Measurements from ENCODE around the gene SCAANT1. TPM values are rescaled to one million over a fixed set of nuclear protein-coding genes. Genes with fewer than 3 reads are reported as not detected.

The SCAANT1 gene
- total RNA-seq, 1 experiment from 2014 or later, result not detected

DNA sequence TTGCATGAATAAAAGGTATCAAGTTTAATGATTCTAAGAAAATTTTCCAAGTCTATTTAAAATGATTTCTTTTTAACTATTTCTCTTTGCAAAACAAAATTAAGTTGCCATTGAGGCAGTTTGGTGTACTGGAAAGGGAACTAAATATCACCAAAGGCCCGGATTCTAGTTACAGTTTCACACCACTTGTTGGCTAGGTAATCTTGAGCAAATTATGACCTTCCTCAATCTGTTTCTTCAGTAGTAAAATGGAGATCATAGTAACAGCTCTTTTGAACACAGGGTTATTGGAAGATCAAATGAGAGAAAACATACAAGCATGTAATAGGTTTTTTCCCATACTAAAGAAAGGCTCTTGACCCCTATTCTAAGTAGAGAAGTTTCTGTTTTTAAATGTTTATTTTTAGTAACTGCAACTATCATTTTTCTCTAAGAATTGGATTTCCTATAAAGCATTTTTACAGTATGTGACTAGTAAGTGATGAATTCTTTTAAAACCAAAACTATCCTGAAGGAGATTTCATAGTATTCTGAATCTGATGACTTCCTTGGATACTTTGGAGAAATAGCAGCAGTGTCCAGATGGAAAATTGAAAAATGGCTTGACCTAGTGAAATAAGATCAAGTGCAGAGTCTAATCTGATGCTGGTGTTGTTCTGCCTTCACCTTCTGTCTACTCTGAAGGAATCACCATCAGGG is 15.7 kb downstream of the SCAANT1 start:
- no peak overlapping the region for H3K56ac ChIP-seq (ENCODE audit: insufficient read length, low read depth, low read length)
- TF ChIP-seq, protein P1, sequence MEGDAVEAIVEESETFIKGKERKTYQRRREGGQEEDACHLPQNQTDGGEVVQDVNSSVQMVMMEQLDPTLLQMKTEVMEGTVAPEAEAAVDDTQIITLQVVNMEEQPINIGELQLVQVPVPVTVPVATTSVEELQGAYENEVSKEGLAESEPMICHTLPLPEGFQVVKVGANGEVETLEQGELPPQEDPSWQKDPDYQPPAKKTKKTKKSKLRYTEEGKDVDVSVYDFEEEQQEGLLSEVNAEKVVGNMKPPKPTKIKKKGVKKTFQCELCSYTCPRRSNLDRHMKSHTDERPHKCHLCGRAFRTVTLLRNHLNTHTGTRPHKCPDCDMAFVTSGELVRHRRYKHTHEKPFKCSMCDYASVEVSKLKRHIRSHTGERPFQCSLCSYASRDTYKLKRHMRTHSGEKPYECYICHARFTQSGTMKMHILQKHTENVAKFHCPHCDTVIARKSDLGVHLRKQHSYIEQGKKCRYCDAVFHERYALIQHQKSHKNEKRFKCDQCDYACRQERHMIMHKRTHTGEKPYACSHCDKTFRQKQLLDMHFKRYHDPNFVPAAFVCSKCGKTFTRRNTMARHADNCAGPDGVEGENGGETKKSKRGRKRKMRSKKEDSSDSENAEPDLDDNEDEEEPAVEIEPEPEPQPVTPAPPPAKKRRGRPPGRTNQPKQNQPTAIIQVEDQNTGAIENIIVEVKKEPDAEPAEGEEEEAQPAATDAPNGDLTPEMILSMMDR (conservative IDR thresholded peaks at IDR 0.05), result no peak

More for the DNA sequence above, 15.7 kb downstream of the SCAANT1 start:
- peaks cover 12 to 22% (median 19%) of the 10 kb centered on the region in 3 experiments for H3K36me3 Mint-ChIP-seq (ENCODE audit: insufficient read depth in 1 of 3, low read depth in 3 of 3)
- H3K14ac ChIP-seq (ENCODE audit: insufficient read depth, low read length), result no peak overlapping the region
- H3K18ac ChIP-seq (ENCODE audit: insufficient read length, low read depth, low read length), result no peak overlapping the region
- H4K91ac ChIP-seq (ENCODE audit: insufficient read length, low read depth, low read length), result no peak overlapping the region
- peaks cover 14 to 20% of the 10 kb centered on the region in 2 experiments for H3K4me1 Mint-ChIP-seq
- H3K4ac ChIP-seq (ENCODE audit: low read depth, low read length), result no peak overlapping the region
- no peaks in the 10 kb centered on the region for H3K79me1 ChIP-seq (ENCODE audit: insufficient read depth, low read depth, low read length, poor library complexity, severe bottlenecking)
- H3K27me3 Mint-ChIP-seq (ENCODE audit: low read depth), result no peaks in the 10 kb centered on the region
- H3K27ac ChIP-seq (ENCODE audit: insufficient read length, low read depth, low read length), result no peak overlapping the region
- H3K27ac Mint-ChIP-seq, result no peak overlapping the region
- no peak overlapping the region for H3K4me3 Mint-ChIP-seq
- H2BK15ac ChIP-seq (ENCODE audit: low read depth, low read length), result no peak overlapping the region
- no peaks in the 10 kb centered on the region for H3K23me2 ChIP-seq (ENCODE audit: insufficient read length, low read depth, low read length, poor library complexity, severe bottlenecking)
- peaks cover 2% of the 10 kb centered on the region; the same call in 1 of the 2 replicates for H3K4me1 ChIP-seq (ENCODE audit: insufficient read depth, low read length)
- H3K79me2 ChIP-seq (ENCODE audit: insufficient read depth, low read length), result 0 out of 2 replicates have a peak, but pooled peaks cover 2% of the 10 kb centered on the region
- no peaks in the 10 kb centered on the region for H4K20me1 ChIP-seq (ENCODE audit: control insufficient read depth, insufficient read depth, insufficient read length)
- H2AK5ac ChIP-seq (ENCODE audit: insufficient read length, low read length), result no peak overlapping the region
- H3K9me3 Mint-ChIP-seq, result no peaks in the 10 kb centered on the region
- no peak overlapping the region for H2AFZ ChIP-seq (ENCODE audit: low read length)
- no peak overlapping the region for H3K23ac ChIP-seq (ENCODE audit: insufficient read length, low read depth, low read length)
- no peaks in the 10 kb centered on the region for H3K9me3 ChIP-seq (ENCODE audit: control insufficient read depth, low read depth, low read length)
- no peak overlapping the region for H2BK120ac ChIP-seq (ENCODE audit: low read depth, low read length, poor library complexity, severe bottlenecking)
- H4K8ac ChIP-seq (replicated peaks; ENCODE audit: insufficient read length, low read depth, low read length), result no peak overlapping the region
- no peak overlapping the region for H3K4me2 ChIP-seq (ENCODE audit: insufficient read depth, insufficient read length, low read length)
- H2BK20ac ChIP-seq (ENCODE audit: low read depth, low read length, poor library complexity, severe bottlenecking), result no peak overlapping the region
- H2BK5ac ChIP-seq (ENCODE audit: insufficient read length, low read length), result no peak overlapping the region
- no peak overlapping the region for H2BK12ac ChIP-seq (ENCODE audit: insufficient read length, low read depth, low read length)
- no peak for DNase-seq
- no peak overlapping the region for H4K5ac ChIP-seq (ENCODE audit: insufficient read length, low read depth, low read length)
- no peaks in the 10 kb centered on the region for H3K27me3 ChIP-seq (ENCODE audit: insufficient read depth, low read length)
- no peak overlapping the region for H3T11ph ChIP-seq (ENCODE audit: low read length)
- no peak overlapping the region for H3K9ac ChIP-seq (ENCODE audit: extremely low read depth, insufficient read length, low read length)
- WGBS (ENCODE audit: extremely low coverage, insufficient read length, low lambda C conversion rate), result no CpG with 5 or more reads among the region's 1 CpG

All from H9 (cell line).